SK-N-SH treated with all-trans-retinoic acid at 6 μM for 48 hours (cell line): ENCODE results near the gene NUP93.

Experiments used
- GLIS3 ChIP-seq: fragments of 250-450 bp; sonication (Bioruptor Pico); IDR thresholded peaks from 2 replicates; pipeline ENCODE4 v1.5.0; 2020; ENCODE audit warnings: mild to moderate bottlenecking, moderate library complexity
- TCF4 ChIP-seq: fragments of 250-450 bp; sonication (Bioruptor Pico); IDR thresholded peaks from 2 replicates; pipeline ENCODE4 v1.8.0; 2021; ENCODE audit warnings: mild to moderate bottlenecking, moderate library complexity, borderline replicate concordance
- ZC3H10 ChIP-seq: fragments of 250-450 bp; sonication (Bioruptor Pico); IDR thresholded peaks from 2 replicates; pipeline ENCODE4 v1.5.1; 2021; ENCODE audit warnings: mild to moderate bottlenecking, moderate library complexity
- ZFP30 ChIP-seq: fragments of 450-650 bp; formaldehyde crosslinking; IDR thresholded peaks from 2 replicates; pipeline ENCODE4 v1.5.0; 2022; ENCODE audit warnings: mild to moderate bottlenecking, moderate library complexity
- ZNF565 ChIP-seq: fragments of 450-650 bp; formaldehyde crosslinking; conservative IDR thresholded peaks from 2 replicates; pipeline ENCODE4 v1.5.0; 2020; ENCODE audit warnings: low read depth, mild to moderate bottlenecking, moderate library complexity
- ZNF70 ChIP-seq: fragments of 450-650 bp; formaldehyde crosslinking; IDR thresholded peaks from 2 replicates; pipeline ENCODE4 v1.5.0; 2020; ENCODE audit warnings: mild to moderate bottlenecking, moderate library complexity
- TF ChIP-seq, protein P1 (sequence below): fragments of 250-450 bp; sonication (Bioruptor Pico); IDR thresholded peaks from 2 replicates; pipeline ENCODE4 v1.5.0; 2020; ENCODE audit warnings: mild to moderate bottlenecking, moderate library complexity
- TF ChIP-seq, protein P2 (sequence below): fragments of 250-450 bp; sonication (Bioruptor Pico); IDR thresholded peaks from 2 replicates; pipeline ENCODE4 v1.5.1; 2021; ENCODE audit warnings: mild to moderate bottlenecking, moderate library complexity

DNA sequence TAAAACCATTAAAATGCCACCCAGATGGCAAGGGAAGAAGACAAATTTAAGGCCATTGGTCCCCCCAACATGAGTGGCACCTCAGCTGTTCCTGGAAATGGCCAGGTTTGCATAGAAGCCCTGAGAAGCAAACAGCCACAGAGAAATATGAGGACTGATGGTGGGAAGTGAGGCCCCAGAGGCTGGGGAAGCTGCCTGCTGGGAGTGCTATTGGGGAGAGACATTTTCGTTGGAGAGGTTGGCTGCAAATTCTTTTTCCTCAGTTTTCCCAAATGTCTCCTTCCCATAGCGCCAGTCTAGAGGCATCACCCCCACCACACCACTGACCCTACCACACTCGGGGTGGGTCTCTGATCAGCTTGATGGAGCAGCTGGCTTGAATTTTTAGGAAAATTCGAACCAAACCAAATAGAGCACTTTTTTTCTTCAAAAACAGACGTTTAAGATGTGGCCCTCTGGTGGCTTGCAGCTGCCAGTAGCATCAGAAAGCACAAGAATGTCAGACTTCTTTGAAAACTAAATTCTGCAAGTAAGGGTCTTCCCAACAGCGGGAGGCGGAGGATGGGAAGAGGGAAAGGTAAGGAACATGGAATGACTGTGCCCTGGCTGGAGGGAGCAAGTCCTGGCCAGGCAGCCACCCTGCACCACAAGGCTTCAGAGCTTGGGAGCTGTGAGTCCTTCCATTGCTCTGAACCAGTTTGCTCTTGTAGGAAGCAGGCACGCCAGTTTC is 121.9 kb downstream of the NUP93 start:
- TF ChIP-seq, protein P1, sequence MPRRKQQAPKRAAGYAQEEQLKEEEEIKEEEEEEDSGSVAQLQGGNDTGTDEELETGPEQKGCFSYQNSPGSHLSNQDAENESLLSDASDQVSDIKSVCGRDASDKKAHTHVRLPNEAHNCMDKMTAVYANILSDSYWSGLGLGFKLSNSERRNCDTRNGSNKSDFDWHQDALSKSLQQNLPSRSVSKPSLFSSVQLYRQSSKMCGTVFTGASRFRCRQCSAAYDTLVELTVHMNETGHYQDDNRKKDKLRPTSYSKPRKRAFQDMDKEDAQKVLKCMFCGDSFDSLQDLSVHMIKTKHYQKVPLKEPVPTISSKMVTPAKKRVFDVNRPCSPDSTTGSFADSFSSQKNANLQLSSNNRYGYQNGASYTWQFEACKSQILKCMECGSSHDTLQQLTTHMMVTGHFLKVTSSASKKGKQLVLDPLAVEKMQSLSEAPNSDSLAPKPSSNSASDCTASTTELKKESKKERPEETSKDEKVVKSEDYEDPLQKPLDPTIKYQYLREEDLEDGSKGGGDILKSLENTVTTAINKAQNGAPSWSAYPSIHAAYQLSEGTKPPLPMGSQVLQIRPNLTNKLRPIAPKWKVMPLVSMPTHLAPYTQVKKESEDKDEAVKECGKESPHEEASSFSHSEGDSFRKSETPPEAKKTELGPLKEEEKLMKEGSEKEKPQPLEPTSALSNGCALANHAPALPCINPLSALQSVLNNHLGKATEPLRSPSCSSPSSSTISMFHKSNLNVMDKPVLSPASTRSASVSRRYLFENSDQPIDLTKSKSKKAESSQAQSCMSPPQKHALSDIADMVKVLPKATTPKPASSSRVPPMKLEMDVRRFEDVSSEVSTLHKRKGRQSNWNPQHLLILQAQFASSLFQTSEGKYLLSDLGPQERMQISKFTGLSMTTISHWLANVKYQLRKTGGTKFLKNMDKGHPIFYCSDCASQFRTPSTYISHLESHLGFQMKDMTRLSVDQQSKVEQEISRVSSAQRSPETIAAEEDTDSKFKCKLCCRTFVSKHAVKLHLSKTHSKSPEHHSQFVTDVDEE (CRISPR knock-in tag): no peak
- TF ChIP-seq GLIS3 (no peak), ZNF565 (CRISPR knock-in tag) (no peak), ZFP30 (CRISPR knock-in tag) (no peak), ZC3H10 (CRISPR knock-in tag) (no peak), TCF4 (CRISPR knock-in tag) (no peak), ZNF70 (CRISPR knock-in tag) (no peak)
- TF ChIP-seq, protein P2, sequence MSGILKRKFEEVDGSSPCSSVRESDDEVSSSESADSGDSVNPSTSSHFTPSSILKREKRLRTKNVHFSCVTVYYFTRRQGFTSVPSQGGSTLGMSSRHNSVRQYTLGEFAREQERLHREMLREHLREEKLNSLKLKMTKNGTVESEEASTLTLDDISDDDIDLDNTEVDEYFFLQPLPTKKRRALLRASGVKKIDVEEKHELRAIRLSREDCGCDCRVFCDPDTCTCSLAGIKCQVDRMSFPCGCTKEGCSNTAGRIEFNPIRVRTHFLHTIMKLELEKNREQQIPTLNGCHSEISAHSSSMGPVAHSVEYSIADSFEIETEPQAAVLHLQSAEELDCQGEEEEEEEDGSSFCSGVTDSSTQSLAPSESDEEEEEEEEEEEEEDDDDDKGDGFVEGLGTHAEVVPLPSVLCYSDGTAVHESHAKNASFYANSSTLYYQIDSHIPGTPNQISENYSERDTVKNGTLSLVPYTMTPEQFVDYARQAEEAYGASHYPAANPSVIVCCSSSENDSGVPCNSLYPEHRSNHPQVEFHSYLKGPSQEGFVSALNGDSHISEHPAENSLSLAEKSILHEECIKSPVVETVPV (CRISPR knock-in tag): no peak
